Right ventricle myocardium superior (tissue), 1 donor: ENCODE measurements around the gene ZNF292. TPM values are rescaled to one million over a fixed set of nuclear protein-coding genes. Genes with fewer than 3 reads are reported as not detected.
A peak's percentile ranks its signal among the peaks of the same experiment; 100 is the strongest.
"Not testable (repeated sequence)": the region's sequence is repeated elsewhere in the genome, so short reads cannot be mapped to it uniquely, and the experiment has no call there.

Source experiments
- ATAC-seq: fragments of 200-7000 bp; cut with Tn5 transposase; one replicate; pipeline ENCODE4 v1.9.1; 2020; ENCODE audit warnings: mild to moderate bottlenecking; ENCODE audit not compliant: poor library complexity
- DNase-seq: peaks from one replicate; pipeline ENCODE4 v3.0.0-alpha.2; 2020
- intact Hi-C: fragments of 100-400 bp; cut with DNase I; formaldehyde crosslinking; loops from one replicate; pipeline ENCODE4 v1.11.2; 2022
- total RNA-seq: library from RNA; stranded (reverse); fragmentation: NEBNext Ultra II Directional; extraction: Animal tissue kit (Norgen Biotek cat#: 25700); gene quantifications from one replicate; pipeline ENCODE4 v1.2.1, GENCODE V29; 2021
- donor health status: DM: no; HTN: yes; CAD: no; lungs with severe emphysema.

Gene ZNF292
- total RNA-seq, 1 donor from 2014 or later = 29.4 TPM

- ATAC-seq (peak; percentile 11), DNase-seq (peak; percentile 64)
- intact Hi-C loops = loop anchor here (10.0 kb wide), 2 partner anchors 89 to 319 kb away; partner anchors contain the start of gene SLC35A1
These were observed 764 bp downstream of the ZNF292 start for GRCh38 chr6:87155842-87156815.

GRCh38 chr6:87157596-87157995, 2.2 kb downstream of the ZNF292 start:
- not testable (repeated sequence) for ATAC-seq, DNase-seq
- intact Hi-C loops = loop anchor here (10.0 kb wide), 2 partner anchors 87 to 317 kb away; partner anchors contain the start of gene SLC35A1

GRCh38 chr6:87161299-87161698, 5.9 kb downstream of the ZNF292 start:
- DNase-seq (no peak), ATAC-seq (no peak)
- intact Hi-C loops = loop anchor here (5.0 kb wide), 1 partner anchor 41 kb away; no protein-coding TSS in a partner anchor

GRCh38 chr6:87164004-87164403, 8.6 kb downstream of the ZNF292 start:
- ATAC-seq = no peak
- DNase-seq = no peak
- intact Hi-C loops = loop anchor here (5.0 kb wide), 1 partner anchor 38 kb away; no protein-coding TSS in a partner anchor

- DNase-seq = no peak
- no peak for ATAC-seq
- intact Hi-C loops = loop anchor here (5.0 kb wide), 1 partner anchor 38 kb away; no protein-coding TSS in a partner anchor
These were observed 9.1 kb downstream of the ZNF292 start for GRCh38 chr6:87164506-87164905.

GRCh38 chr6:87165185-87165584, 9.8 kb downstream of the ZNF292 start:
- intact Hi-C loops = no loop called here
- no peak for ATAC-seq
- DNase-seq = no peak

GRCh38 chr6:87171938-87172633, 16.7 kb downstream of the ZNF292 start:
- intact Hi-C loops = no loop called here
- DNase-seq (no peak), ATAC-seq (no peak)

- ATAC-seq (peak; percentile 92), DNase-seq (no peak)
- intact Hi-C loops = no loop called here
These were observed 18.8 kb downstream of the ZNF292 start for GRCh38 chr6:87174078-87174579.

GRCh38 chr6:87176493-87176892, 21.1 kb downstream of the ZNF292 start:
- DNase-seq (no peak), ATAC-seq (no peak)
- intact Hi-C loops = no loop called here

- DNase-seq = no peak
- intact Hi-C loops = no loop called here
- no peak for ATAC-seq
These were observed 24.9 kb downstream of the ZNF292 start for GRCh38 chr6:87180105-87180728.

- ATAC-seq (no peak), DNase-seq (no peak)
- intact Hi-C loops = no loop called here
These were observed 26.5 kb downstream of the ZNF292 start for GRCh38 chr6:87181903-87182302.

- intact Hi-C loops = no loop called here
- DNase-seq = no peak
- no peak for ATAC-seq
These were observed 27.0 kb downstream of the ZNF292 start for GRCh38 chr6:87182321-87182720.

GRCh38 chr6:87182940-87183339, 27.6 kb downstream of the ZNF292 start:
- no peak for DNase-seq
- intact Hi-C loops = no loop called here
- no peak for ATAC-seq

- ATAC-seq (no peak), DNase-seq (no peak)
- intact Hi-C loops = no loop called here
These were observed 28.3 kb downstream of the ZNF292 start for GRCh38 chr6:87183687-87184086.

GRCh38 chr6:87184762-87185250, 29.4 kb downstream of the ZNF292 start:
- ATAC-seq (no peak), DNase-seq (no peak)
- intact Hi-C loops = no loop called here

- ATAC-seq (no peak), DNase-seq (no peak)
- intact Hi-C loops = no loop called here
These were observed 41.0 kb downstream of the ZNF292 start for GRCh38 chr6:87196275-87196842.

GRCh38 chr6:87197547-87197946, 42.2 kb downstream of the ZNF292 start:
- DNase-seq (no peak), ATAC-seq (no peak)
- intact Hi-C loops = no loop called here
